NCI-H226 (cell line): ENCODE results near the gene U2AF1L4.
A peak's percentile ranks its signal among the peaks of the same experiment; 100 is the strongest.

Source experiments
- DNase-seq: peaks from one replicate; pipeline ENCODE4 v3.0.0-alpha.2; 2015

The U2AF1L4 gene

GRCh38 chr19:35740423-35741202 lies 4.6 kb downstream of the U2AF1L4 start:
- DNase-seq, result peak; percentile 97

DNA sequence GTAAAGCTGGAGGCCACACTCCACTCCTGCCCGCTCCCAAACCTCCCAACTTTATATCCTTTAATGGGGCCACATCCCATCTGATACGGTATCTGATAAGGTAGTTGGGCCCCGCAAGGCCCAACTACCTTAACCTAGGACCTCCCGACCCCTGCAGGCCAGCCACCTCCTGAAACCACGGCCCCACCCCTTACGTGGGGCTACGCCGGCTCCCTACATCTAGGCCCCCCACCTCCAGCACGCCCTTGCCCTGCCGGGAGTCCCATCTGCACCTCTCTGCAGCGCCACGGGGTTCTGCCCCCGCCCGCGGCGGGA lies 5.2 kb downstream of the U2AF1L4 start:
- no peak for DNase-seq

GRCh38 chr19:35739275-35740107 lies 5.7 kb downstream of the U2AF1L4 start:
- DNase-seq, result no peak

DNA sequence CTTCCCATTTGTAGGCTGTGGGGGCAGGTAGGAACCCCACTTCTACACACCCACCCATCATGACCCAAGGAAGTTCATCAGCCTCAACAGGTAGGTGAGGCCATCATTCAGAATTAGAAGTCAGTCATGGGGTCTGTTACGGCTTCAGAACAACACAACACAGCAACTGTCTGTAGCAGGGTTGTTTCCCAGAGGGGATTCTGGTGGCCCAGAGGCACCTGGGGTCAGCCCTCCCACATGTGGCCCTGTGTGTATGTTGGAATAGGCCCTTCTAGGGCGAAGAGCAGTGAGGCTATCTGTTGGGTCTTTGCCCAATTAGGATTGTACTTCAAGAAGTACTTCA lies 6.4 kb downstream of the U2AF1L4 start:
- no peak for DNase-seq

GRCh38 chr19:35738021-35738886 lies 7.0 kb downstream of the U2AF1L4 start:
- no peak for DNase-seq

DNA sequence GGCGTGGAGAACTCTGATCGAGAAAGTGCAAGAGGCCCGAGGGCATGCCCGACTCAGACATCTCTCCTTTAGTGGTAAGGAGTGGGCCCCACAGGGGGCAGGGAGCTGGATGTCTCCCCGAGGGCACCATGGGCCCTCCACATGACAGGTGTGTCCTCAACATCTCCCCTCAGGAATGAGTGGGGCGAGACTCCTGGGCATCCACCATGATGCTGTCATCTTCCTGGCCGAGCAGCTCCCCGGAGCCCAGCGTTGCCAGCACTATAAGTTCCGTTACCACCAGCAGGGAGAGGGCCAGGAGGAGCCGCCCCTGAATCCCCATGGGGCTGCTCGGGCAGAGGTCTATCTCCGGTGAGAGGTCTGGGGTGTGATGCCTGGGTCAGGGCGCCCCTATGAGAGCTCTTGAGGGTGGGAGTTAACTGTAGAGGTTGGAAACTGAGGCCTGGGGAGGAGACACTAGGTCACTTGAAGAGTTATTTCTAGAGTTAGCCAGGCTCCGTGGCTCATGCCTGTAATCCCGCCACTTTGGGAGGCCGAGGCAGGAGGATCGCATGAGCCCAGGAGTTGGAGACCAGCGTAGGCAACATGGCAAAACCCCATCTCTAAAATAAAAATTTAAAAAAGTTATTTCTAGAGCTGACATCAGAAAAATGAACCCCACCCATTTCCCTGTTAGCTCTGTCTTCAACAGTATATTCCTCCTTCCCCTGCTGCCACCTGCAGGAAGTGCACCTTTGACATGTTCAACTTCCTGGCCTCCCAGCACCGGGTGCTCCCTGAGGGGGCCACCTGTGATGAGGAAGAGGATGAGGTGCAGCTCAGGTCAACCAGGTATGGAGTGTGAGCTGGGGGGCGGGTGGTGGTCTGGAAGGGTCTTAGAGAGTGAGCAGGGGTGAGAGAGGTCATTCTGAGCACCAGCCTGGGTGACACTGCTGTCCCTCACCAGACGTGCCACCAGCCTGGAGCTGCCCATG lies 8.0 kb downstream of the U2AF1L4 start:
- no peak for DNase-seq

- DNase-seq, result no peak
Observed at GRCh38 chr19:35734889-35735288, 10.3 kb downstream of the U2AF1L4 start.

DNA sequence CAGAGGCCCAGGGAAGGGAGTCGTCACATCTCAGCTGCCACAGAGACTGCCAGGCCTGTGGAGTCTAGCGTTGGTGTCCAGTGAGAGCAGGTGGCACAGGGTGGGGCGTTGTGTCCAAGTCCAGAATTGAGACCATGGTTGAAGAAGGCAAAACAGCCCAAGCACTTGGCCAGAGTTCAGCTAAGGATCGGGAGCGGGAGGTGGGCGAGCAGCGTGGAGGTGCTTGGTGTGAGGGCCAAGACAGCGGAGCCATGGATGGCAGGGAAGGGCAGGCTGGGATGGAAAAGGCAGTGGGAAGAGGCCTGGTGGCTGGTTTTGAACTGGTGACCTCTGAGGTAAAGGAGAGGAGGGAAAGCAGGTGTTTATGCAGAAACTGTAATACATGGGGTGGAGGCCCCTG lies 10.9 kb downstream of the U2AF1L4 start:
- no peak for DNase-seq

DNA sequence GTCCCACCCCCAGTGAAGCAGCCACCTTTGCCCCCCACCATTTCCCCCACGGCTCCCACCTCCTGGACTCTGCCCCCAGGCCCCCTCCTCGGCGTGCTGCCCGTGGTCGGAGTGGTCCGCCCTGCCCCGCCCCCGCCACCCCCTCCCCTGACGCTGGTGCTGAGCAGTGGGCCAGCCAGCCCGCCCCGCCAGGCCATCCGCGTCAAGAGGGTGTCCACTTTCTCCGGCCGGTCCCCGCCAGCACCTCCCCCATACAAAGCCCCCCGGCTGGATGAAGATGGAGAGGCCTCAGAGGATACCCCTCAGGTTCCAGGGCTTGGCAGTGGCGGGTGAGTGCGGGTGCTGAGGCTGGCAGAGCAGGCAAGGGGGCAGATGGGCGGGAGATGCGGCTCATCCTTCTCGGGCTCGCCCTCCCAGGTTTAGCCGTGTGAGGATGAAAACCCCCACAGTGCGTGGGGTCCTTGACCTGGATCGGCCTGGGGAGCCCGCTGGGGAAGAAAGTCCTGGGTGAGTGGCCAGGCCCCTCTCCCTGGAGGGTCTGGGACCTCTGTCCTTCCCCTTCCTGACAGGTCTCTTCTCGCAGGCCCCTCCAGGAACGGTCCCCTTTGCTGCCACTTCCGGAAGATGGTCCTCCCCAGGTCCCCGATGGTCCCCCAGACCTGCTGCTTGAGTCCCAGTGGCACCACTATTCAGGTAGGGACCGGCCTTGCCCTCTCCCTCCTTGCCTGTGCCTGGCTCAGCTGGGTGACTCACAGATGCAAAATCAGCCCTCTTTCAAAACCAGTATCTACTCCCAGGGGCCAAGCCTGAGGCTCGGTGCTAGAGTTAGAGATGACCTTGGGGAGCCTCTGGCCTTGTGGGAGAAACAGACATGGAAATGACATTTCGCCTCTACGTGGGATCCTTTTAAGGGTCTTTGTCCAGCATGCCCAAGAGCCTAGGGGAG lies 11.8 kb downstream of the U2AF1L4 start:
- no peak for DNase-seq

GRCh38 chr19:35732540-35733179 lies 12.6 kb downstream of the U2AF1L4 start:
- DNase-seq, result no peak

DNA sequence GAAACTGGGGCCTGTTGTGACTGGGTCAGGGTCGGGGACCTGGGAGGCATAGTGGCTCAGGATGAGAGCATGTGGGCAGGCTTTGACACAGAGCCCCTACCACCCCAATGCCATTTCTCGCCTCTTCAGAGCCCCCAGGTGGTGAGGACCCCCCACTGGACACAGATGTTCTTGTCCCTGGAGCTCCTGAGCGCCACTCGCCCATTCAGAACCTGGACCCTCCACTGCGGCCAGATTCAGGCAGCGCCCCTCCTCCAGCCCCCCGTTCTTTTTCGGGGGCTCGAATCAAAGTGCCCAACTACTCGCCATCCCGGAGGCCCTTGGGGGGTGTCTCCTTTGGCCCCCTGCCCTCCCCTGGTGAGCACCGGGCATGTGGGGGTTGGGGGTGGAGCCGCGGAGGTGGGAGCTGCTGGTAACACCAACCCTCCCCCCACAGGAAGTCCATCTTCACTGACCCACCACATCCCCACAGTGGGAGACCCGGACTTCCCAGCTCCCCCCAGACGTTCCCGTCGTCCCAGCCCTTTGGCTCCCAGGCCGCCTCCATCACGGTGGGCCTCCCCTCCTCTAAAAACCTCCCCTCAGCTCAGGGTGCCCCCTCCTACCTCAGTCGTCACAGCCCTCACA lies 13.3 kb downstream of the U2AF1L4 start:
- DNase-seq, result no peak

DNA sequence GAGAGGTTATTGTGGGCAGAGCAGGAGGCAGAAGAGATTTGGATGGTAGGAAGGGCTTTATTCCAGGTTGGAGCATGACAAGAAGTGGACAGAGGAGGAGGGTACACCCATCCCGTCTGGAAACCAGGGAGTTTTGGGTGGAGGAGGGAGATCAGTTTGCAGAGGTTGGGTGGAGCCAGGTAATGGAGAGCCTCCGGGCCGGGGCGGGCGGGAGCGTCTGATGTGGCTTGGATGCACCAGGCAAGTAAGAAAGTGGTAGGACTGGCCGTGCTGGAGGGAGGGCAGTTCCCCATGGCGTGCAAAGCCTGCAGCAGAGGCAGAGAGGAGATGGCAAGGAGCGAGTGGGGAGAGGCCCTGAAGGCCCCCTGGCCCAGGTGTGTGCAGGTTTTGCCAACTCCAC lies 13.9 kb downstream of the U2AF1L4 start:
- no peak for DNase-seq

- no peak for DNase-seq
Observed at GRCh38 chr19:35730326-35730725, 14.9 kb downstream of the U2AF1L4 start.

DNA sequence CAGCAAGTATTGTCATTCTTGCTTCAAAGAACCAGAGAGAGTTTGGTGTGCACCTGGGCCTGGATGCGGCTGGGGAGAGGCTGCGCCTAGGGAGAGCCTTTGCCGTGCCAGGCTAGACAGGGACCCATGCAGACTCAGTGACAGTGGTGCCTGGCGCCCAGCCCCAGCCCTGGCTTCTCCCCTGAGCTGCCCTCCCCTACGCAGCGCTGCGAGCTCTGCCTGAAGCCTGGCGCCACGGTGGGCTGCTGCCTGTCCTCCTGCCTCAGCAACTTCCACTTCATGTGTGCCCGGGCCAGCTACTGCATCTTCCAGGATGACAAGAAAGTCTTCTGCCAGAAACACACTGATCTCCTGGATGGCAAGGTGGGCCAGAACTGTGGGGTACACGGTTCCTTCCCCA lies 15.5 kb downstream of the U2AF1L4 start:
- no peak for DNase-seq

GRCh38 chr19:35729021-35729420 lies 16.2 kb downstream of the U2AF1L4 start:
- DNase-seq, result no peak

DNA sequence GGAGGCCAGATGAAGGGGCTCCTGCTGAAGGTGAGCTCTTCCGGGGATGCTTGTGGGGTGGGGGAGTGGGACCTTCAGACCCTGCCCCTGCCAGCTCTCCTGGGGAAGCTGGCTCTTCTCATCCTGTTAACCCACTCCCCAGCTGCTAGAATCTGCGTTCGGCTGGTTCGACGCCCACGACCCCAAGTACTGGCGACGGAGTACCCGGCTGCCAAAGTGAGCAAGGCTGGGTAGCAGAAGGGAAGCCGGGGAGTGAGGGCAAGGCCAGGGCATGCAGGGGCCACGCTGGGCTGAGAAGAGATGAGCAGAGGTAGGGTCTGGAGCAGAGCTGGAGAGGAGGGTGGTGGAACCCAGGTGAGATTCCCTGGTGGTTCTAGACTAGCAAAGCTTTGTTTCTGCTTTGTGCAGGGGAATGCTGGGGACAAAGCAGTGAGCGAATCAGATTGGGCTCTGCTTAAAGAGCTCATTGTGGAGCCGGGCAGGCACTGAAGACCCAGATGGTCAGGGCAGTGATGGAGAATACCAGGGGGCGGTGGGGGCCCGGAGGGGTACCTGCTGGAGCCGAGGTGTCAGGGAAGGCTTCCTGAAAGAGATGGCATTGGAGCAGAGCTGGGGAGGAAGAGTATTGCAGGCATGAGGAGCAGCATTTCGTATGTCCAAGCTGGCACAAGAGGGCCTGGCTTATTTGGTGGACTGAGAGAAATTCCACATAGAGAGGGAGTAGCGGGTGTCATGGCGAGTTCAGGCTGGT lies 17.1 kb downstream of the U2AF1L4 start:
- no peak for DNase-seq

DNA sequence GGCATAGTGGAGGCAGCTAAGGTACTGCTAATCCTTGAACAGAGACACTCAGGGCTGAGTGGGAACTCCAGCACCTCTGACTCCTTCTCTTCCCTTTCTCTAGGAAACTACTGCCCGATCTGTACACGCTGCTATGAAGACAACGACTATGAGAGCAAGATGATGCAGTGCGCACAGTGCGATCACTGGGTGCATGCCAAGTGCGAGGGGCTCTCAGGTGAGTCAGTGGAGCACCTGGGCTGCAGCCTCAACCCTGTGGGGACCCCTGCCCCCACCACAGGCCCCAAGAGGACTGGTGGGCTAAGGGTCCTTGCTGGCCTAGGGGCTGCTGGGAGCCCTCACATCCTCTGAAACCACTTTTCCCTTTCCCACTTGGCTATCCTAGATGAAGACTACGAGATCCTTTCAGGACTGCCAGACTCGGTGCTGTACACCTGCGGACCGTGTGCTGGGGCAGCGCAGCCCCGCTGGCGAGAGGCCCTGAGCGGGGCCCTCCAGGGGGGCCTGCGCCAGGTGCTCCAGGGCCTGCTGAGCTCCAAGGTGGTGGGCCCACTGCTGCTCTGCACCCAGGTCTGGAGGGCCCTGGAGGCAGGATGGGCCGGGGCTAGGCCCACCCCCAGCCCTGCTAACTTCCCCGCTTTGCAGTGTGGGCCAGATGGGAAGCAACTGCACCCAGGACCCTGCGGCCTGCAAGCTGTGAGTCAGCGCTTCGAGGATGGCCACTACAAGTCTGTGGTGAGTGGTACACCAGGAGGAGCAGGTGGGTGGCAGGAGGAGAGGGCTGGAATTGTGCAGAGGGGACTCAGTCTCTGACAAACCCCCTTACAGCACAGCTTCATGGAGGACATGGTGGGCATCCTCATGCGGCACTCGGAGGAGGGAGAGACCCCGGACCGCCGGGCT lies 17.9 kb downstream of the U2AF1L4 start:
- DNase-seq, result no peak

DNA sequence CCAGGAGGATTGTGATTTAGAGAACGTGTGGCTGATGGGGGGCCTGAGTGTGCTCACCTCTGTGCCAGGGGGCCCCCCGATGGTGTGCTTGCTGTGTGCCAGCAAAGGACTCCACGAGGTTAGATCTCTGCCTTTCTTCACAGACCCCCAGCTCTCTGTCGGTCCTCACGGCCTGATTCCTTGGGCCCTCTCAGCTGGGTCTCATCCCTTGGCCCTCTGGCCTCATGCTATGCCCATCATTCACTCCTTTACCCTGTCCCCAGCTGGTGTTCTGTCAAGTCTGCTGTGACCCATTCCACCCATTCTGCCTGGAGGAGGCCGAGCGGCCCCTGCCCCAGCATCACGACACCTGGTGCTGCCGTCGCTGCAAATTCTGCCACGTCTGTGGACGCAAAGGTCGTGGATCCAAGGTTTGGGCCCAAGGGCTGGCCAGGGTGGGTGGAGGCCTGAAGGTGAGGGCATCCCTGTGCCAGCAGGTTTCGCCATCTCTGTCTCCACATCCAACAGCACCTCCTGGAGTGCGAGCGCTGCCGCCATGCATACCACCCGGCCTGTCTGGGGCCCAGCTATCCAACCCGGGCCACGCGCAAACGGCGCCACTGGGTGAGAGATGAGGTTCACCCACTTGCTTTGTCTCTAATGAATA lies 19.9 kb downstream of the U2AF1L4 start:
- no peak for DNase-seq
